H1 (cell line): ENCODE results near the gene PLGRKT. TPM values are rescaled to one million over a fixed set of nuclear protein-coding genes. Genes with fewer than 3 reads are reported as not detected.

Source experiments
- CTCF ChIA-PET: fragments of 300-600 bp; sonication (Branson Sonifier 250); formaldehyde crosslinking; loops from one replicate; lab custom pipeline; 2021; ENCODE audit not compliant: partially characterized antibody; lab: Charles Lee
- POLR2A ChIA-PET: fragments of 300-600 bp; sonication (Branson Sonifier 250); formaldehyde crosslinking; loops from one replicate; lab custom pipeline; 2021; ENCODE audit warnings: inconsistent platforms; ENCODE audit not compliant: partially characterized antibody; lab: Charles Lee
- DNase-seq, 2 experiments: peaks; one replicate each; pipeline versions ENCODE4 v3.0.0 to v3.0.0-alpha.2; 2010 to 2022; ENCODE audit warnings: low spot score in 2 of 2, low read depth in 1 of 2, mixed read lengths in 1 of 2
- FAIRE-seq: peaks from 2 replicates; lab custom pipeline; 2011; peaks lifted over from hg19 to GRCh38; lab: Jason Lieb, UNC
- H2AFZ ChIP-seq: 2 replicates; pipeline ENCODE4 v1.8.1; 2012; ENCODE audit warnings: low read length, inconsistent platforms
- H2AK5ac ChIP-seq: 2 replicates; pipeline ENCODE4 v1.6.1; 2013; ENCODE audit warnings: low read depth, low read length
- H2BK120ac ChIP-seq: replicated peaks from 2 replicates; pipeline ENCODE3; 2013; ENCODE audit warnings: low read depth, low read length, inconsistent platforms
- H2BK12ac ChIP-seq: 2 replicates; pipeline ENCODE4 v1.6.1; 2013; ENCODE audit warnings: low read depth, low read length
- H2BK15ac ChIP-seq: 2 replicates; pipeline ENCODE4 v1.6.1; 2013; ENCODE audit warnings: low read length
- H2BK20ac ChIP-seq: 2 replicates; pipeline ENCODE4 v1.6.1; 2013; ENCODE audit warnings: low read length
- H2BK5ac ChIP-seq: 2 replicates; pipeline ENCODE4 v1.6.1; 2013; ENCODE audit warnings: low read depth, low read length
- H3K14ac ChIP-seq: 2 replicates; pipeline ENCODE4 v1.6.1; 2013; ENCODE audit warnings: inconsistent platforms; ENCODE audit not compliant: insufficient read length
- H3K18ac ChIP-seq: 2 replicates; pipeline ENCODE4 v1.6.1; 2013; ENCODE audit warnings: low read length; ENCODE audit errors: extremely low read depth
- H3K23ac ChIP-seq: 2 replicates; pipeline ENCODE4 v1.6.1; 2013; ENCODE audit warnings: inconsistent platforms; ENCODE audit not compliant: insufficient read length
- H3K23me2 ChIP-seq: 2 replicates; pipeline ENCODE4 v1.6.1; 2013; ENCODE audit warnings: low read depth, low read length
- H3K27ac ChIP-seq: 2 replicates; pipeline ENCODE4 v1.6.1; 2011; ENCODE audit warnings: low read depth, low read length, inconsistent platforms
- H3K27me3 ChIP-seq, 4 experiments: replicated peaks in 1 of 4; 1 replicate in 1 of 4; 2 replicates in 3 of 4; pipeline versions ENCODE4 v1.6.1 to v1.8.1; 2011 to 2013; ENCODE audit warnings: low read length in 3 of 4, mild to moderate bottlenecking in 3 of 4, inconsistent platforms in 2 of 4, mixed read lengths in 2 of 4, moderate library complexity in 1 of 4; ENCODE audit not compliant: control insufficient read depth in 3 of 4, insufficient read depth in 3 of 4; ENCODE audit errors: extremely low read depth in 1 of 4
- H3K36me3 ChIP-seq, 4 experiments: 2 replicates each; pipeline versions ENCODE4 v1.6.1 to v1.8.1; 2011 to 2013; ENCODE audit warnings: mild to moderate bottlenecking in 4 of 4, low read length in 3 of 4, moderate library complexity in 2 of 4, control low read depth in 1 of 4, inconsistent platforms in 1 of 4; ENCODE audit not compliant: insufficient read depth in 4 of 4, control insufficient read depth in 2 of 4
- H3K4ac ChIP-seq: replicated peaks from 2 replicates; pipeline ENCODE3; 2013; ENCODE audit warnings: low read length, low read depth, mixed read lengths, inconsistent platforms; ENCODE audit not compliant: insufficient read length
- H3K4me1 ChIP-seq, 4 experiments: replicated peaks in 1 of 4; 1 replicate in 1 of 4; 2 replicates in 3 of 4; pipeline versions ENCODE4 v1.6.1 to v1.8.1; 2011 to 2013; ENCODE audit warnings: low read length in 3 of 4, inconsistent platforms in 2 of 4, mixed read lengths in 1 of 4; ENCODE audit not compliant: insufficient read depth in 4 of 4, control insufficient read depth in 3 of 4
- H3K4me2 ChIP-seq, 2 experiments: 2 replicates each; pipeline versions ENCODE4 v1.6.1 to v1.8.1; 2011 to 2013; ENCODE audit warnings: low read depth in 2 of 2, low read length in 2 of 2, control low read depth in 1 of 2, inconsistent platforms in 1 of 2, mild to moderate bottlenecking in 1 of 2; ENCODE audit not compliant: insufficient read depth in 1 of 2
- H3K4me3 ChIP-seq, 4 experiments: fragments of 200-600, 300-600 bp in 1 of 4; sonication (generic), shearing (Covaris generic), sonication (Bioruptor Twin) in 1 of 4; 2 replicates each; pipeline versions ENCODE4 v1.5.1 to v1.8.1; 2011 to 2016; ENCODE audit warnings: low read length in 4 of 4, low read depth in 3 of 4, control low read depth in 2 of 4, inconsistent platforms in 2 of 4, mild to moderate bottlenecking in 2 of 4, mixed read lengths in 1 of 4, moderate library complexity in 1 of 4; ENCODE audit not compliant: insufficient read depth in 2 of 4; ENCODE audit errors: extremely low read depth in 1 of 4
- H3K56ac ChIP-seq: replicated peaks from 2 replicates; pipeline ENCODE3; 2013; ENCODE audit warnings: low read depth, mild to moderate bottlenecking, mixed read lengths, low read length, inconsistent platforms; ENCODE audit not compliant: insufficient read length
- H3K79me1 ChIP-seq: 2 replicates; pipeline ENCODE4 v1.6.1; 2013; ENCODE audit warnings: low read depth, low read length, control low read depth
- H3K79me2 ChIP-seq, 2 experiments: 2 replicates each; pipeline versions ENCODE4 v1.6.1 to v1.8.1; 2012 to 2013; ENCODE audit warnings: low read length in 2 of 2, mild to moderate bottlenecking in 2 of 2, inconsistent platforms in 1 of 2; ENCODE audit not compliant: insufficient read depth in 2 of 2, control insufficient read depth in 1 of 2
- H3K9ac ChIP-seq, 4 experiments: replicated peaks in 1 of 4; 1 replicate in 1 of 4; 2 replicates in 3 of 4; pipeline versions ENCODE4 v1.6.1 to v1.8.1; 2011 to 2013; ENCODE audit warnings: low read depth in 3 of 4, low read length in 3 of 4, control low read depth in 2 of 4, mild to moderate bottlenecking in 2 of 4, moderate library complexity in 2 of 4, inconsistent platforms in 1 of 4; ENCODE audit errors: extremely low read depth in 1 of 4
- H3K9me3 ChIP-seq, 2 experiments: 2 replicates each; pipeline versions ENCODE4 v1.6.1 to v1.8.1; 2012 to 2013; ENCODE audit warnings: mild to moderate bottlenecking in 2 of 2, moderate library complexity in 2 of 2, control low read depth in 1 of 2, inconsistent platforms in 1 of 2, low read depth in 1 of 2, low read length in 1 of 2, mixed read lengths in 1 of 2; ENCODE audit not compliant: insufficient read depth in 2 of 2
- H4K20me1 ChIP-seq, 2 experiments: replicated peaks in 1 of 2; 2 replicates each; pipeline versions ENCODE3 to v1.8.1; 2011 to 2013; ENCODE audit warnings: inconsistent platforms in 2 of 2, low read length in 2 of 2, mild to moderate bottlenecking in 1 of 2; ENCODE audit not compliant: insufficient read depth in 2 of 2, control insufficient read depth in 1 of 2
- H4K5ac ChIP-seq: 2 replicates; pipeline ENCODE4 v1.6.1; 2013; ENCODE audit warnings: low read length, low read depth, mixed read lengths, inconsistent platforms; ENCODE audit not compliant: insufficient read length
- H4K8ac ChIP-seq: 2 replicates; pipeline ENCODE4 v1.8.0; 2013; ENCODE audit warnings: mild to moderate bottlenecking, moderate library complexity, low read length, inconsistent platforms; ENCODE audit not compliant: insufficient read depth; ENCODE audit errors: extremely low read depth
- H4K91ac ChIP-seq: replicated peaks from 2 replicates; pipeline ENCODE3; 2013; ENCODE audit warnings: low read length, mixed read lengths, inconsistent platforms; ENCODE audit not compliant: insufficient read length
- WGBS, 2 experiments: shearing (Covaris generic) in 1 of 2; methylation state at CpG; one replicate each; pipeline versions ENCODE4 v1.1.6 to v1.1.7; 2013 to 2015; ENCODE audit warnings: low lambda C conversion rate in 2 of 2, mixed read lengths in 2 of 2, inconsistent platforms in 1 of 2, low coverage in 1 of 2, missing lambda C conversion rate in 1 of 2; ENCODE audit not compliant: insufficient replicate concordance in 2 of 2, insufficient coverage in 1 of 2, insufficient read length in 1 of 2; ENCODE audit errors: extremely low coverage in 1 of 2, missing lambda C conversion rate in 1 of 2; 5-methylcytosine and 5-hydroxymethylcytosine counted together
- polyA plus RNA-seq, 7 experiments: library from polyadenylated mRNA; depleted of rRNA in 3 of 7; stranded (reverse) in 5 of 7; unstranded in 2 of 7; fragments of >200 nt in 5 of 7; fragments of 200-250 nt in 2 of 7; gene quantifications; 1 replicate in 5 of 7; 2 replicates in 1 of 7; 4 replicates in 1 of 7; pipeline versions ENCODE4 v1.2.1 to v1.2.3, GENCODE V29; 2011 to 2013; ENCODE audit warnings: missing spikeins in 2 of 7, mixed read lengths in 2 of 7
- total RNA-seq: library from RNA; stranded (reverse); fragmentation: NEBNext Ultra II Directional; extraction: Animal tissue kit (Norgen Biotek cat#: 25700); gene quantifications from 2 replicates; pipeline ENCODE4 v1.2.1, GENCODE V29; 2021

The PLGRKT gene
- total and polyA plus RNA-seq, 2 of the 8 experiments (the other 6 are each of a cell fraction or from before 2014, with no cell fraction given), result 5.4 to 15.7 TPM

GRCh38 chr9:5321058-5321457 lies 116.7 kb downstream of the PLGRKT start:
- peaks cover 0 to 5% of the 10 kb centered on the region in 2 experiments; a peak in 1 of 4 replicates for H3K9me3 ChIP-seq
- no peak overlapping the region for H2BK20ac ChIP-seq
- no peak overlapping the region for H3K23ac ChIP-seq
- no peak overlapping the region for H4K91ac ChIP-seq
- no peak overlapping the region for H3K4me2 ChIP-seq
- no peak overlapping the region for H3K27ac ChIP-seq
- no peaks in the 10 kb centered on the region for H3K79me1 ChIP-seq
- H2BK120ac ChIP-seq, result no peak overlapping the region
- H3K9ac ChIP-seq, result no peak overlapping the region
- no peak overlapping the region for H2AFZ ChIP-seq
- no peak overlapping the region for H2BK15ac ChIP-seq
- no peak overlapping the region for H2BK5ac ChIP-seq
- H3K18ac ChIP-seq, result no peak overlapping the region
- ChIA-PET POLR2A (no interaction called here), CTCF (interaction anchor here (0.7 to 2.0 kb wide), 14 partner anchors 9 to 178 kb away, joined by 3 to 10 read pairs (median 4); partner anchors contain the start of gene INSL6)
- 58% methylated on average over 1 of the region's 1 CpG; no CpG with 5 or more reads in 1 of the 2 experiments for WGBS, 2 experiments
- H3K56ac ChIP-seq, result no peak overlapping the region
- no peak for FAIRE-seq
- no peaks in the 10 kb centered on the region for H3K27me3 ChIP-seq
- no peak overlapping the region for H2AK5ac ChIP-seq
- no peaks in the 10 kb centered on the region for H4K20me1 ChIP-seq
- no peak overlapping the region for H3K14ac ChIP-seq
- no peak overlapping the region for H2BK12ac ChIP-seq
- H3K4me1 ChIP-seq, result no peaks in the 10 kb centered on the region; a peak in 1 of 7 replicates
- H3K23me2 ChIP-seq, result no peaks in the 10 kb centered on the region
- H3K4me3 ChIP-seq, result no peak overlapping the region
- no peak overlapping the region for H3K4ac ChIP-seq
- H3K36me3 ChIP-seq, result no peaks in the 10 kb centered on the region
- H4K5ac ChIP-seq, result no peak overlapping the region
- H3K79me2 ChIP-seq, result no peaks in the 10 kb centered on the region
- no peak for DNase-seq
- H4K8ac ChIP-seq, result no peak overlapping the region
